Stomach (tissue), 4 donors: Measurements from ENCODE around the gene SECISBP2L.

Source experiments
- POLR2A ChIP-seq, 4 donors: fragments of 450-650 bp; IDR thresholded peaks; one replicate each; pipeline ENCODE4 v1.6.1; 2016; ENCODE audit warnings: antibody characterized with exemption in 4 of 4, control low read depth in 2 of 4, mild to moderate bottlenecking in 1 of 4, moderate library complexity in 1 of 4
- POLR2AphosphoS5 ChIP-seq, 3 donors: sonication (generic); formaldehyde crosslinking; IDR thresholded peaks; one replicate each; pipeline ENCODE4 v1.6.1; 2016; ENCODE audit warnings: antibody characterized with exemption in 3 of 3
- TF ChIP-seq, protein P1 (sequence below), 7 experiments: fragments of 450-650 bp in 4 of 7; fragments of 200-600 bp in 3 of 7; sonication (generic) in 3 of 7; IDR thresholded peaks; one replicate each; pipeline ENCODE4 v1.5.1; 2016 to 2019; ENCODE audit warnings: antibody characterized with exemption in 7 of 7, control low read depth in 2 of 7, mild to moderate bottlenecking in 1 of 7

GRCh38 chr15:49024840-49025239 lies 21.4 kb downstream of the SECISBP2L start:
- TF ChIP-seq POLR2A (IDR thresholded peaks at IDR 0.05) (no peak), POLR2AphosphoS5 (IDR thresholded peaks at IDR 0.05) (no peak)
- TF ChIP-seq, protein P1, sequence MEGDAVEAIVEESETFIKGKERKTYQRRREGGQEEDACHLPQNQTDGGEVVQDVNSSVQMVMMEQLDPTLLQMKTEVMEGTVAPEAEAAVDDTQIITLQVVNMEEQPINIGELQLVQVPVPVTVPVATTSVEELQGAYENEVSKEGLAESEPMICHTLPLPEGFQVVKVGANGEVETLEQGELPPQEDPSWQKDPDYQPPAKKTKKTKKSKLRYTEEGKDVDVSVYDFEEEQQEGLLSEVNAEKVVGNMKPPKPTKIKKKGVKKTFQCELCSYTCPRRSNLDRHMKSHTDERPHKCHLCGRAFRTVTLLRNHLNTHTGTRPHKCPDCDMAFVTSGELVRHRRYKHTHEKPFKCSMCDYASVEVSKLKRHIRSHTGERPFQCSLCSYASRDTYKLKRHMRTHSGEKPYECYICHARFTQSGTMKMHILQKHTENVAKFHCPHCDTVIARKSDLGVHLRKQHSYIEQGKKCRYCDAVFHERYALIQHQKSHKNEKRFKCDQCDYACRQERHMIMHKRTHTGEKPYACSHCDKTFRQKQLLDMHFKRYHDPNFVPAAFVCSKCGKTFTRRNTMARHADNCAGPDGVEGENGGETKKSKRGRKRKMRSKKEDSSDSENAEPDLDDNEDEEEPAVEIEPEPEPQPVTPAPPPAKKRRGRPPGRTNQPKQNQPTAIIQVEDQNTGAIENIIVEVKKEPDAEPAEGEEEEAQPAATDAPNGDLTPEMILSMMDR (IDR thresholded peaks at IDR 0.05), result no peak
